Urothelium cell line (cell line): Measurements from ENCODE around the gene AADAT.
A peak's percentile ranks its signal among the peaks of the same experiment; 100 is the strongest.
"Not testable (repeated sequence)": the region's sequence is repeated elsewhere in the genome, so short reads cannot be mapped to it uniquely, and the experiment has no call there.

ENCODE experiments used
- DNase-seq: peaks from one replicate; pipeline ENCODE4 v3.0.0; 2011; ENCODE audit warnings: low spot score, mixed read lengths
- FAIRE-seq: peaks from 2 replicates; lab custom pipeline; 2011; peaks lifted over from hg19 to GRCh38; lab: Jason Lieb, UNC

Gene AADAT

DNA sequence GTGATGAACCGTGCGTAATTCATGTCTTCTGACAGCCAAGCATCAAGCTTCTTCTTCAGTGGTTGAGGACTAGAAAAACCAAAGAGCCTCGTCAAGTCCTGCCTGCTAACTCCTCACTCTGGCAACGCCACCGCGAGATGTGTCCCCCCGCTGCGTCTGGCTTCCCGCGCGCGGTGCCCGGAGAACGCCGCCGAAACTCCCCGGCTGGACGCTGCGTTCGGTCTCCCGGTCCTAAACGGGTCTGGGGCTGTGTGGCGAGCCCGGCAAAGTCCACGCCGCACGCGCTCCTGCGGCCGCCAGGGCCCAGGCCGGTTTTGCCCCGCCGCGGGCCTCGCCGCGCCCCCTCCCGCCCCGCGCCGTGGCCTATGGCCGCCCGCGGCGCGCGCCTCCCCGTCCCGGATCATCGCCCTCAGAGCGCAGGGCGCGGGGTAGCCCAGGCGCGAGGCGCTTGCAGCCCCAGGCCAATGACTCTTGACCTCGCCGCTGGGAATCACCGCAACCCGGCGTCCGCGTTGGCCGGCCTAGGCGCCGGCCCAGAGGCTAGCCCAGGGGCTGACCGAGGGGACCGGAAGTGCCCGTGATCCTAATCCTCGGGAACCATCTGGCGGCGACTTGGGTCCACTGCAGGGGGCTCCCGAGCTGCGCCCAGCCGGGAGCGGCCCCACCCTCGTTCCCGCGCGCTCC lies at the start of gene AADAT:
AADAT (minus strand) TSS at position 289 of the 684 bp plus-strand sequence; CDS start at position 23, 266 bp downstream.
- peak; percentile 92 for DNase-seq
- peak; percentile 27 for FAIRE-seq

DNA sequence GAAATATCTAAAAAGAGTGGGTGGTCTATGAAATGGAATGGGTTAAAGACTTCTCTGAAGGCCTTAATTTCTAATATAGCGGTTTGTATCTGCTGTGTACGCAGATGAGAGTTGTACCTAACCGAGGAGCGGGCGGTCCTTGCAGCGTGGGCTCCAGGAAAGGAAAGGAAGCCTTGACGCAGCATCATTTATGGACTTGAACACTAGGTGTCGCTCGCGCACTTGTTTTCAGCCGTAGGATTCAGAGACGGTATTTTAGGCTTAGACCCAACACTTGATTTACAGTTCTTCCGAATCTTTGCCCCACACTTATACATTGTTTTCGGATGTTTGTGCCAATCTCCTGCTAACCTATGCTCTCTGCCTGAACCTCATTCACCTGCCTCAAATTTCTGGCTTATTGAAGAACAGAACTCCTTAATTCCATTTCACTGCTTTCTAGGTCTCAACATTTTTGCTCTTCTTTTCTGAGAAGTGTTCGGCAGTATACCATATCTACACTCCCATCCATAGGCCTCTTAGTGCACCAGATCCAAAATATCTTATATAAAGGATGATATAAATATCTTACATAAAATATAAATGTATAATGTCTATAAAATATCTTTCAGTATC lies 48.9 kb upstream of the AADAT start:
- DNase-seq (peak; percentile 76), FAIRE-seq (no peak)

GRCh38 chr4:170137927-170138326 lies 48.2 kb upstream of the AADAT start:
- DNase-seq (no peak), FAIRE-seq (no peak)

- FAIRE-seq (no peak), DNase-seq (no peak)
These were observed 47.7 kb upstream of the AADAT start for GRCh38 chr4:170137466-170137865.

DNA sequence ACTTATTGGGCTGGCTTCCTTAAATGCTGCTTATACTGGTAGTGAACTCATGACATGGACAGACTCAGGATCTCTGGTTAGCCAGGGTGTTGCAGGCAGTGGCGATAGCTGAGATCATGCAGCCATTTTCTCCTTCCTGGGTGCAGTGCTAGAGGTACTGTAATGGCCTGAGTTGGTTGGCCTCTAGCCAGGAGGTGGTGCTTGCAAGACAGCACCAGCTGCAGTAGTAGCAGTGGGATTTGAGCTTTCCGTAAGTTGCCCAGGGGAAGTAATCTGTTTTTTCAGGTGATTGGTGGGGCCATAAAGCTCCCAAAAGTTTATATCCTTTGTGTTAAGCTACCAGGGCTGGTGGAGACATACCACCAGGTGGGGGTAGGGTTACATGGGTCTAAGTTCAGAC lies 45.1 kb upstream of the AADAT start:
- FAIRE-seq: no peak
- DNase-seq: no peak

DNA sequence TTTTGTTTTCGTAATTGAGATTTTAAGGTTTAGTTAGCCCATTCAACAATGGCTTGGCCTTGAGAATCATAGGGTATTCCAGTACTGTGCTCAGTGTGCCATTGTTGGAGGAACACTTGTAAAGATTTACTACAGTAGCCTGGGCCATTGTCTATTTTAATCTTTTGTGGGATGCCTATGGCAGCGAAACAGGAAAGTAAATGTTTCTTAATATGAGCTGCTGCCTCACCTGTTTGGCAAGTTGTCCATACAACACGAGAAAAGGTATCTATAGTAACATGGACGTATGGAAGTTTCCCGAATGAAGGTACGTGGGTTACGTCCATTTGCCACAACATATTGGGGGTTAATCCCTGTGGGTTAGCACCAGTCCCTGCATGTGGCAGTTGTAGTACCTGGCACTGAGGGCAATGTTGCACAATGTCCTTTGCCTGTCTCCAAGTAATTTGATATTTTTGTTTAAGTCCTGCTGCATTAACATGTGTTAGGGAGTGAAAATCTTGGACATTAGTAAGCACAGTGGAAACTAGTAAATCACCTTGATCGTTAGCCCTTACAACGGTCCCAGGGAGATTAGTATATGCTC lies 38.6 kb upstream of the AADAT start:
- no peak for DNase-seq
- no peak for FAIRE-seq

DNA sequence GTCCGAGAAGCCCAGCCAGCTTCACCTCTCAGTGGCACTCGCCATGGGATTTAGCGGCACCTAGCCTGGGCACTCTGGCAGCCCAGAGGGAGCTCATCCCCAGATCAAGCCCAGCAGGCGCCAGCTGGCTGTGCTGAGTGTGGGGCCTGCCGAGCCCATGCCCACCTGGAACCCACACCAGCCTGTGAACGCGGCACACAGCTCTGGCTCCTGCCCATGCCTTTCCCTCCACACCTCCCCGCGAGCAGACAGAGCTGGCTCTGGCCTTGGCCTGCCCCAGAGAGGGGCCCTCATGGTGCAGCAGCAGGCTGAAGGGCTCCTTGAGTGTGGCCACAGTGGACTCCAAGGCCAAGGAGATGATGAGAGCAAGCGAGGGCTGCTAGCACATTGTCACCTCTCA lies 38.0 kb upstream of the AADAT start:
- no peak for FAIRE-seq
- DNase-seq: no peak

GRCh38 chr4:170124406-170124805 lies 34.6 kb upstream of the AADAT start:
- FAIRE-seq (no peak), DNase-seq (no peak)

DNA sequence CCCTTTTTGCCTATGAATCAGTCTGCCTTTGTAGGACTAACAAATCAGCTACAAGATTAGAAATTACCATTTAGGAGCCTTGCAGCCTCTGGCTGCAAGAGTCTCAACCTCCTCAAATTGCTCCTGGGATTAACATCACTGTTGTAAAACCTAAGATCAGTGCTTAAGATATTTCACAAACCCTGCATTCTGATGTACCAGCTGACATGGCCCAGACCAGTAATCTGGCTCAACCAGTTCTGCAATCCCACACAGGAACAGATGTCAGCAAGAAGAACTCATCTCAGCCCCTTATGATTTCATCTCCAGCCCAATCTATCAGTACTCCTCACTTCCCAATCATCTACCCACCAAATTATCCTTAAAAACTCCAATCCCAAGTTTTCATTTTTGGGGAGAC lies 32.5 kb upstream of the AADAT start:
- FAIRE-seq: no peak
- DNase-seq: no peak

DNA sequence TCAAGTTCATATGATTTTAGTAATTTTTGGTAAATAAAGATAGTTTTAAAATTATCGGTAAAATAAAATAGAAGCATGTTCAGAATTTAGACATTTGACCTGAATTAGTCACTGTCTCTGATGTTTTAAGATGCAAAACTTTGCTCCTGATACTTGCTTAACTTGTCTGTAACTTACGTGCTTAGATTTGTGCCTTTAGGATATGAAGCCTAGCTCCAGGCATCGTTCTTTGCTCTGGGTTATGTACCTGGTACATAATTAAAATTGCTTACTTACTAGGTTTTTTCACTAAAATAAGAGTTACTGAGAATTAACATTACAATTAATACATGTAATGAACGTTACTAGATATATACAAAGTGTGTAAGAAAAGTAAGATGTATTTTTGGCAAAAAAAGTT lies 24.9 kb upstream of the AADAT start:
- FAIRE-seq: no peak
- DNase-seq: no peak

GRCh38 chr4:170114183-170114582 lies 24.4 kb upstream of the AADAT start:
- not testable (repeated sequence) for DNase-seq, FAIRE-seq

DNA sequence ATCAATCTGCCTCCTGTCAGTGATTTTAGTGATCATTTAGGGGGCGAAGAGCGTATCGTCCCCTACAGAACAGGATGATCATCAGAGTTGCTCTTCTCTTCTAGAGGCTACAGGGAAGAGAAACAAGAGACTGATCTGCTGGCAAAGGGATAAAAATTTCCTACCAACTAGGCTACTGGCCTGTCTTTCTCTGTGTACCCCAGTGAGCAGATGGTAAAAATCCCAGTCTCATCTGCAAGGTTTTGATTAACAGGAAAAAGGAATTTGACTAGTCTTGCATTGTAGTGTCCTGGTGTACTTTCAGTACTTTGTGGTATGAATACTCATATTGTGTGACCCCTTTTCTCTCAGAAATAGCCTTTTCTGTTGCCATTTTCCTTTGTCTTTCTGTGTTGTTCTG lies 21.8 kb upstream of the AADAT start:
- DNase-seq: no peak
- FAIRE-seq: no peak

GRCh38 chr4:170111085-170111484 lies 21.3 kb upstream of the AADAT start:
- FAIRE-seq: no peak

GRCh38 chr4:170110285-170110672 lies 20.5 kb upstream of the AADAT start:
- DNase-seq: no peak
- FAIRE-seq: no peak

More at GRCh38 chr4:170111085-170111484, 21.3 kb upstream of the AADAT start:
- no peak for DNase-seq

- FAIRE-seq: no peak
- no peak for DNase-seq
These were observed 20.0 kb upstream of the AADAT start for GRCh38 chr4:170109586-170110284.

GRCh38 chr4:170106900-170107299 lies 17.1 kb upstream of the AADAT start:
- FAIRE-seq (no peak), DNase-seq (no peak)

DNA sequence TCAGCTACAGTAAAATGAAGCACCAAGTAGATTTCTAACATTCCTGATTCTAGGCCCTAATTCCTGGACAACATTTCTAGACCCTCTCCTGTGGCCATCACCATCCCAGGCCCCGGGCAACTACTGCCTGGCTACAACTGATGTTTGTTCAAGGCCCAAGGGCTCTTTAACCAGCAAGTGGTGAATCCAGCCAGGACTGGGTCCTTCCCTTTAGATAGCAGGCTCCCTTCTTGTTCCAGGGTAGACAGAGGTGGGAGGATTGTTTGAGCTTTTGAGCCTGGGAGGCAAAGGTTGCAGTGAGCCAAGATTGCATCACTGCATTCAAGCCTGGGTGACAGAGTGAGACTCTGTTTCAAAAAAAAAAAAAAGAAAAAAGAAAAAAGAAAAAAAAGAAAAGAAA lies 12.7 kb upstream of the AADAT start:
- no peak for DNase-seq
- FAIRE-seq: no peak

- not testable (repeated sequence) for DNase-seq, FAIRE-seq
These were observed 8.4 kb upstream of the AADAT start for GRCh38 chr4:170098171-170098570.

GRCh38 chr4:170097681-170098080 lies 7.9 kb upstream of the AADAT start:
- no peak for FAIRE-seq

GRCh38 chr4:170093973-170094535 lies 4.3 kb upstream of the AADAT start:
- FAIRE-seq: no peak
- no peak for DNase-seq

More at GRCh38 chr4:170097681-170098080, 7.9 kb upstream of the AADAT start:
- DNase-seq: no peak

DNA sequence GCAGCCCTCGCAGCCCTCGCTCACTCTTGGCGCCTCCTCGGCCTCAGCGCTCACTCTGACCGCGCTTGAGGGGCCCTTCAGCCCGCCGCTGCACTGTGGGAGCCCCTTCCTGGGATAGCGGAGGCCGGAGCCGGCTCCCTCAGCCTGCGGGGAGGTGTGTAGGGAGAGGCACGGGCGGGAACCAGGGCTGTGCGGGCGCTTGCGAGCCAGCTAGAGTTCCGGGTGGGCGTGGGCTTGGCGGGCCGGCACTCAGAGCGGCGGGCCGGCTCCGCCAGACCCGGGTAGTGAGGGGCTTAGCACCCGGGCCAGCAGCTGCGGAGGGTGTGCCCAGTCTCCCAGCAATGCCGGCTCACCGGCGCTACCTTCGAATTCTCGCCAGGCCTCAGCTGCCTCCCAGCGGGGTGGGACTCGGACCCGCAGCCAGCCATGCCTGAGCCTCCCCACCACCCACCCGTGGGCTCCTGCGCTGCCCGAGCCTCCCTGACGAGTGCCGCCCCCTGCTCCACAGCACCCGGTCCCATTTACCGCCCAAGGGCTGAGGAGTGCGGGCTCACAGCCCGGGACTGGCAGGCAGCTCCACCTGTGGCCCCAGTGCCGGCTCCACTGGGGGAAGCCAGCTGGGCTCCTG lies 1.4 kb upstream of the AADAT start:
- FAIRE-seq: no peak
- no peak for DNase-seq
